Stimulated activated CD8-positive, alpha-beta memory T cell treated with anti-CD3 and anti-CD28 coated beads, Interleukin-7, amount 100 ng/mL, for 24 hours (primary cell): ENCODE measurements around the gene PRSS16.
A peak's percentile ranks its signal among the peaks of the same experiment; 100 is the strongest.
"Not testable (repeated sequence)": the region's sequence is repeated elsewhere in the genome, so short reads cannot be mapped to it uniquely, and the experiment has no call there.

Experiments used
- DNase-seq: peaks from one replicate; pipeline ENCODE4 v3.0.0-alpha.2; 2020; ENCODE audit warnings: low read depth

Gene PRSS16

GRCh38 chr6:27242589-27243265 lies 4.8 kb upstream of the PRSS16 start:
- DNase-seq: no peak

- no peak for DNase-seq
These were observed 1.3 kb downstream of the PRSS16 start for GRCh38 chr6:27248783-27249182.

- DNase-seq: no peak
These were observed 3.0 kb downstream of the PRSS16 start for GRCh38 chr6:27250277-27251111.

GRCh38 chr6:27251112-27251605 lies 3.7 kb downstream of the PRSS16 start:
- peak; percentile 48 for DNase-seq

GRCh38 chr6:27251606-27252251 lies 4.2 kb downstream of the PRSS16 start:
- DNase-seq: peak; percentile 39

- DNase-seq: no peak
These were observed 7.1 kb downstream of the PRSS16 start for GRCh38 chr6:27254566-27254965.

GRCh38 chr6:27255866-27256265 lies 8.4 kb downstream of the PRSS16 start:
- DNase-seq: no peak

GRCh38 chr6:27260369-27260768 lies 12.9 kb downstream of the PRSS16 start:
- DNase-seq: no peak

GRCh38 chr6:27260836-27261375 lies 13.4 kb downstream of the PRSS16 start:
- no peak for DNase-seq

- DNase-seq: no peak
These were observed 16.4 kb downstream of the PRSS16 start for GRCh38 chr6:27263886-27264285.

GRCh38 chr6:27267003-27267402 lies 19.5 kb downstream of the PRSS16 start:
- not testable (repeated sequence) for DNase-seq

GRCh38 chr6:27267857-27268434 lies 20.4 kb downstream of the PRSS16 start:
- no peak for DNase-seq

- no peak for DNase-seq
These were observed 21.3 kb downstream of the PRSS16 start for GRCh38 chr6:27268803-27269202.

- no peak for DNase-seq
These were observed 26.3 kb downstream of the PRSS16 start for GRCh38 chr6:27273783-27274182.

- no peak for DNase-seq
These were observed 27.8 kb downstream of the PRSS16 start for GRCh38 chr6:27275025-27275956.

- DNase-seq: no peak
These were observed 32.1 kb downstream of the PRSS16 start for GRCh38 chr6:27279513-27280063.

- DNase-seq: no peak
These were observed 32.6 kb downstream of the PRSS16 start for GRCh38 chr6:27280064-27280539.

- no peak for DNase-seq
These were observed 33.1 kb downstream of the PRSS16 start for GRCh38 chr6:27280540-27281000.

GRCh38 chr6:27281105-27281539 lies 33.6 kb downstream of the PRSS16 start:
- DNase-seq: no peak

GRCh38 chr6:27281569-27281968 lies 34.1 kb downstream of the PRSS16 start:
- DNase-seq: no peak
